GM18861 (cell line): ENCODE data around the gene NCK2.
"Not testable (repeated sequence)": the region's sequence is repeated elsewhere in the genome, so short reads cannot be mapped to it uniquely, and the experiment has no call there.

Experiments used
- ATAC-seq: cut with Tn5 transposase; IDR thresholded peaks from one replicate; pipeline ENCODE4 v1.9.1; 2021; ENCODE audit not compliant: unreplicated experiment

The NCK2 gene

DNA sequence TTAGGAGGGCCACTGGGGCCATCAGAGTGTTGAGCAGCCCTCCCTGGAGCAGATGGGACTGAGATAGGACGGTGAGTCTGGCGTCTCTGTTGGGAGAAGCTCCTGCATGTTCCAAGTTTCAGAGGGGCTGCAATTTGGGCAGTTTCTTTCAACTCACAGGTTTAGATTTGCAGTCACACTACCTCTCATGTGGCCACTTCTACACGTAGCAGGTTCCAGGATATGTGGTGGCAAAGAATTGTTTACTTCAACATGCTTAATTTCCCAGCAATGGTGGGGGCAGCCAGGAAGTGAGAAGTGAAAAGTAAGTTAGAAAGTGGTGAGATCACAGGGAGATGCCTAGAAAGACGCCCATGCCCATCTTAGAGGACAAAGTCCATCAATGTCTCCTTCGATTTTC, 9.3 kb downstream of the NCK2 start:
- peak; percentile 34 for ATAC-seq

- ATAC-seq = no peak
These were observed 10.3 kb downstream of the NCK2 start for GRCh38 chr2:105754994-105755393.

- no peak for ATAC-seq
These were observed 11.2 kb downstream of the NCK2 start for GRCh38 chr2:105755895-105756294.

DNA sequence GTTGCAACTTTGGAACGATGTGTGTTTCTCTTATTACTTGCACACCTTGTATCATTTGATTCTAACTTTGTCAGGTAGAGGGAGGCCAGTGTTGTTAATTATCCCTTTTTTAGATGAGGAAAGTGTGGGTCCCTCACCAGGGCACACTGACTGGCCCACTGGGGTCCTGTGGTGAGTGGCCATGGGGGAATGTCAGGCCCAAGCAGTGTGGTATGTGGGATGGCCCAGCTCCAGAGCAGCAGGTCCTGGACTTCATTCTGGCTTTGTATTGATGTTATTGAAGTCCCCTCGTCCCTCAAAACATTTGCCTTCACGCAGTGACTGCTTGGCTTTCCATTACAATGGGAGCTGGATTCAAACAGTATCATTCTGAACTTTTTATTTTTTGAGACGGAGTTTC, 11.7 kb downstream of the NCK2 start:
- no peak for ATAC-seq

GRCh38 chr2:105756865-105757264, 12.2 kb downstream of the NCK2 start:
- not testable (repeated sequence) for ATAC-seq

DNA sequence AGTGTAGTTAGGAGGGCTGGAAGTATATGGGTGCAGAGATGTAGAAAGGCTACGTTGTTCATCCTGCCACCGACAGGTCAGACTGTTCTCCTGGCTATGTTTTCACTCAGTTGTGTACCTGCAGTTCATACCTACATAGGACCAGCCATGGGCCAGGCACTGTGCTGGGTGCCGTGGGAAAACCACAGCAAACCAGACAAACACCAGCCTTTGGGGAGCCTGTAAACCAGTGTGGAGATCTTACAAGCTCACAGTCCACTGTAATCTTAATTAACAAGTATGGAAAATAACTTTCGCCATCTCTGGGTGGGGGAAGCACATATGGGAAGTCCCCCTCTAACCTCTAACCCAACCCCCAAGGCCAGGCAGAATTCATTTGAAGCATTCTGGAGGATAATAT, 12.7 kb downstream of the NCK2 start:
- ATAC-seq = no peak

DNA sequence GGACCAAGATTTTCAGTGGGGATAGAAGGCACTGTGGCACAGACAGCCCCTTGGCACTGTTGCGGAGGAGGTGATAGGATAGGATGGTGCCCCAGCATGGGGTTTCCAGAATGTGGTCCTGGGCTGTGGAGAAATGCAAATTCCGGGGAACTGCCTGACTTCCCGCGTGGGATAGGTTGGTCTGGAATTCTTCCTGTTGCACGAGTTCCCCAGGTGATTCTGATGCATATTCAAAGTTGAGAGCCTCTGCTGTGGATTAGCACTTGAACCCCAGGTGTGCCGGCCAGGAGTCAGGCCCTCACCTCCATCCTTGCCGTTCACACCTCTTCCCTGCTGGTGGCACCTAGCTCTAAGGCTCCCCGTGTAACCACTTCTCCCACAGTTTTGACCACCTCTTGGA, 15.5 kb downstream of the NCK2 start:
- ATAC-seq = no peak

- ATAC-seq = no peak
These were observed 16.1 kb downstream of the NCK2 start for GRCh38 chr2:105760639-105761337.

GRCh38 chr2:105761931-105762515, 17.3 kb downstream of the NCK2 start:
- no peak for ATAC-seq

GRCh38 chr2:105763076-105763475, 18.4 kb downstream of the NCK2 start:
- ATAC-seq = no peak

GRCh38 chr2:105764059-105764458, 19.3 kb downstream of the NCK2 start:
- no peak for ATAC-seq

GRCh38 chr2:105765415-105766299, 20.9 kb downstream of the NCK2 start:
- ATAC-seq = no peak

GRCh38 chr2:105766300-105766866, 21.7 kb downstream of the NCK2 start:
- no peak for ATAC-seq

DNA sequence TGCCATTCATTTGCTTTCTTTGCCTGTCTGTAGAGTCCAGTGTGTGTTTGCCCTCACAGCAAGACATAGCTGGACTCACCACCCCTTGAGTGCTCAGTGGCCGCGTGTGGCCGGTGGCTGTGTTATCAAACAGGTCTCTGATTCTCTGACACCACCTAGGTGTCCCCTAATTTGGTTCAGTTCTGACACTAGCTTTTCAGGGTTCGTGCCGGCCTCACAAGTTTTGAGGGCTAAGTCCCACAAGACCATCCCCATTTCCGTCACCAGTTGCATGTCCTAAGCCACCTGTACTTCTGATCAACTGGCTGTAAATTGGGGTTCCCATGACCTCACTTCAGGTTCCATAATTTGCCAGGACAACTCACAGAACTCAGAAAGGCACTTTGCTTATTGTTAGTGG, 23.5 kb downstream of the NCK2 start:
- no peak for ATAC-seq

DNA sequence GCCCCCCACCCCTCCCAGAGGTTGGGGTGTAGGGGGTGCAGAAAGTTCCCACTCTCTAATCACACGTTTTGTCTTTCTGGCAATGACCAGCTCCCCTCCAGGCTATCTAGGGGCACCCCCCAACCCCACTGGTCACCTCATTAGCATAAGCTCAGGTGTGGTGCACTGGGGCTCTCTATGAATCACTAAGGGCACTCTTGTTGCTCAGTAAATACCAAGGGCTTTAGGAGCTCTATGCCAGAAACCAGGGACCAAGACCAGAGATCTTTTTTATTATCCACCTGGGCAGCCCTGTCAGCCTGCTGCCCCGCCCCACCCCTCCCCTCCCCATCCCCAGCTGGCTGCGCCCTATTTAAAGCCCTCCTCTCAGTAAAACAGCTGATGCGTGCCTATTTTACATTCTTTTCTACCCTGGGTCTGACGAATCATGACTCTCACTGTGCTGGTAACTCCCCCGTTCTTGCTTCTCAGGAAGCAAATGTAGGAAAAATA, 24.3 kb downstream of the NCK2 start:
- no peak for ATAC-seq

- ATAC-seq = no peak
These were observed 24.8 kb downstream of the NCK2 start for GRCh38 chr2:105769504-105769903.

DNA sequence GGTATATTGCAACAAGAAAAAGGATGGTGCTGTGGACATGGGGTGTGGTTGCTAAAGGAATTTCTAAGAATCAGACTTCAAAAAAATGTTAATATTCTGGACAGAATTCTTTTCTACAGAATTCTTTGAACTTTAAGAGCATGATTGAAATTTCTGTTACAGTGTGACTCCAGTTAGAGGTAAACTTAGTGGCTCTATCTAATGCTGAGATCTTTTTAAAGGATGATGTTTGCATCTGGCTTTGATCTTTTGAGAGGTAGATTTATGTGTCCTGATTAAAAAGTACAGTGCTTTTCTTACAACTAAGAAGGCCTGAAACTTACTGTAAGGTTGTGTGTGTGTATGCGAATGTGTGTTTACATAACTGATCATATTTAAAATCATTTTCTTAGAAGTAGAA, 25.4 kb downstream of the NCK2 start:
- no peak for ATAC-seq

DNA sequence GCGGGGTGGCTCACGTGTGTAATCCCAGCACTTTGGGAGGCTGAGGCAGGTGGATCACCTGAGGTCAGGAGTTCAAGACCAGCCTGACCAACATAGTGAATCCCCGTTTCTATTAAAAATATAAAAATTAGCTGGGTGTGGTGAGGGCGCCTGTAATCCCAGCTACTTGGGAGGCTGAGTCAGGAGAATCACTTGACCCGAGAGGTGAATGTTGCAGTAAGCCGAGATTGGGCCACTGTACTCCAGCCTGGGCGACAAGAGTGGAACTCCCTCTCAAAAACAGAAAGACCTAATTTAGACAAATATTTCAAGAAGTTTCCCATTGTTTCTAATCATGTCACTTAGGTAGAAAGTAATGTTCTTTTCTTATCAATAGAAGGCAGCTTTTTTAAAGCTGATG, 26.6 kb downstream of the NCK2 start:
- not testable (repeated sequence) for ATAC-seq

GRCh38 chr2:105771836-105772235, 27.1 kb downstream of the NCK2 start:
- no peak for ATAC-seq

GRCh38 chr2:105772362-105772761, 27.6 kb downstream of the NCK2 start:
- no peak for ATAC-seq

DNA sequence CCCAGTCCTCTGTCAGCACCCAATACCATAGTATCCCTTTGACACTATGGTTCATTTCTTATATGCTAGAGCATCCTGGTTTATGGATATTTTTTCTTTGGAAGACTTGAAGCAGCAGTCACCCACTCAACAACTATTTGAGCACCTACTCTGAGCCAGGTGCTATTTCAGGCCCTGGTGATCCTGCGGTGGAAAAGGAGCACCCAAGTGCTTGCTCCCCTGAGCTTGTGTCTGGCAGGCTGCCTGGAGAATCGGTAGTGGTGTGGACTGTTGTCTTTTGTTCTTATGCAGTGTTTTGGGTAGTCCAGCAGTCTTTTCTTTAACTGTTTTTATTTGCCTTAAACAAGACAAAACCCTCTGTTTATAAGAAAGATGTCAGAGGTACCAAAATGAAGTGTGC, 28.9 kb downstream of the NCK2 start:
- ATAC-seq = no peak
